HG03039 (cell line): ENCODE results near the gene BDP1.
"Not testable (repeated sequence)": the region's sequence is repeated elsewhere in the genome, so short reads cannot be mapped to it uniquely, and the experiment has no call there.

Experiments
- ATAC-seq: cut with Tn5 transposase; IDR thresholded peaks from one replicate; pipeline ENCODE4 v1.9.1; 2021; ENCODE audit warnings: mild to moderate bottlenecking, moderate library complexity; ENCODE audit not compliant: unreplicated experiment

BDP1 gene

DNA sequence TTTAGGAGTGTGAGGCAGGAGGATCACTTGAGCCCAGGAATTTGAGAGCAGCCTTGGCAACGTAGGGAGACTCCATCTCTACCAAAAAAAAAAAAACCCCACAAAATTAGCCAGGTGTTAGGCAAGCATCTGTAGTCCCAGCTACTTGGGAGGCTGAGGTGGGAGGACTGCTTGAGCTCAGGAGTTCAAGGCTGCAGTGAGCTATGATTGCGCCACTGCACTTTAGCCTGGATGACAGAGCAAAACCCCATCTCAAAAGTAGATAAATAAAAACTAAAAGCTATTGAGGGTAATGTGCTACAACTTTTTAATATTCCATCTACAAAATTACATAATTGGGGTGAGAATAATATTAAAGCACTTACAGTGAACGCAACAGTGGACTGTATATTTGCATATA lies 5.9 kb downstream of the BDP1 start:
- ATAC-seq = no peak

GRCh38 chr5:71471193-71471592 lies 15.7 kb downstream of the BDP1 start:
- no peak for ATAC-seq

- no peak for ATAC-seq
These were observed 20.4 kb downstream of the BDP1 start for GRCh38 chr5:71475788-71476384.

GRCh38 chr5:71481441-71481840 lies 26.0 kb downstream of the BDP1 start:
- no peak for ATAC-seq

DNA sequence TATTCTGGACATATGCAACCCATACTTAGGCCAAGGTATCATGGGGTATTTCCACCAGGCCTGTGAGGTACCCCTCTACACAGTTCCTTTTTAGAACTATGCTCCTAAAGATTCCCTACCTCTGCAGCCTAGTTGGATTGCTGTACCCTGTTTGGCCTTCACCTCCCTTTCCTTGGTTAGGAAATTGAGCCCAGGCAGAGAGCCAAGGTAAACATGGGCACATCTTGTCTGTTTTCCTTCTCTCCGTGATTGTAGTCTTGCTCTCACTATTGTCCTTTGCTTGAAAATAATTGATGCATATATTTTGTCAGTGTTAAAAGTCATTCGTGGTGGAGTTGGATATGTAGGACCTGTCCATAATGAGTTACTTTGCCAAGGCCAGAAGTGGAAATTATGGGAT lies 26.7 kb downstream of the BDP1 start:
- no peak for ATAC-seq

DNA sequence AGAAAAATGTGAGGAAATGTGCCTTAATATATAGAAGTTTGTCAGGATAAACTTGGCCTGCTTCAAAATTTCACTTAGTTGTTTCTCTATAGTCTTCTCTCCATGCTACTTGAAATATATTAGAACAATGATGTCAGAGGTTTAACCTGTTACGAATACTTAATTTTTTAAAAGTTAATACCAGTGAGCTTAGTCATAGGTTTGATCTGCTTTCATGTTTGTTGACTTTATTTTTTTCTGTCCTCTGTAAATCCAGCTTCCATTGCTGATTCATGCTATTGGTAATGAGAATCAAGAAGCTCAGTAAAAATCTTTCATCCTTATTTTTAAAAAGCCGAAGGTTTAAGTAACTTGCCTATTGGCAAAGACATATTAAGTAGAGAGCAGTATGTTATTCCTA lies 27.9 kb downstream of the BDP1 start:
- ATAC-seq = no peak

DNA sequence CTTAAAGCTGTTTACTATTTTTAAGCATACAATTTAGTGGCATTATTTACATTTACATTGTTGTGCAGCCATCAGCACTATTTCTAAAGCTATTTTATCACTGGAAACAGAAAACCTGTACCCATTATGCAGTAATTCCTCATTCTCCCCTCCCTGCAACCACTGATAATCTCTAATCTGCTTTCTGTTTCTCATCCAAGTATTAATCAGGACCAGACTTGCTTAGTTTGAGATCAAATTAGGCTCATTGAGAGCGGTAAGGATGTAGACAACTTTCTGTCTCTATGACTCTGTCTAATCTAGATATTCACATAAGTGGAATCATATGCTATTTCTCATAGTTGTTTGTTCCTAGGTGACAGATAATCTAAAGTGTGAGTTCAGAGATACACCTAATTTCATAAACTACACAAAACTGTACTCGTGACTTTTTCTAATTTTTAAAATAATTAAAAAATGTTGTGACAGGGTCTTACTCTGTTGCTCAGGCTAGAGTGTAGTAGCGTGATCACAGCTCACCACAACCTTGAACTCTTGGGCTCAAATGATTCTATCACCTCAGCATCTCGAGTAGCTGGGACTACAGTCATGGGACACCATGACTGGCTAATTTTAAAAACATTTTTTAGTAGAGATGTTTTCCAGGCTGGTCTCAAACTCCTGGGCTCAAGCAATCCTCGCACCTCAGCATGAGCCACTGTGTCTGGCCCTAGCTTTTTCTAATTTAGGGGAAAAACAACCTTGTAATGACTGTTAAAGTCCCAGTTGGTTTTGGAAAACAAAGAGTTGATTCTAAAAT lies 37.6 kb downstream of the BDP1 start:
- ATAC-seq = no peak

- ATAC-seq = not testable (repeated sequence)
These were observed 38.8 kb downstream of the BDP1 start for GRCh38 chr5:71494202-71494601.

DNA sequence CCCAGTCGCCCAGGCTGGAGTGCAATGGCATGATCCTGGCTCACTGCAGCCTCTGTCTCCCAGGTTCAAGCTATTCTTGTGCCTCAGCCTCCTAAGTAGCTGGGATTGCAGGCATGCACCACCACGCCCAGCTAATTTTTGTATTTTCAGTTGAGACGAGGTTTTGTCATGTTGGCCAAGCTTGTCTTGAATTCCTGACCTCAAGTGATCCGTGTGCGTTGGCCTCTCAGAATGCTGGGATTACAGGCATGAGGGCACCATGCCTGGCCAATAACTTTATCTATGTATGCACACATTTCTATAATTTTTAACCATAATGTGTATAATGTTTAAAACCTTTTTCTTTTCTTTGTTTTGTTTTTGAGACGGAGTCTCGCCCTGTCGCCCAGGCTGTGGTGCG lies 43.3 kb downstream of the BDP1 start:
- not testable (repeated sequence) for ATAC-seq

DNA sequence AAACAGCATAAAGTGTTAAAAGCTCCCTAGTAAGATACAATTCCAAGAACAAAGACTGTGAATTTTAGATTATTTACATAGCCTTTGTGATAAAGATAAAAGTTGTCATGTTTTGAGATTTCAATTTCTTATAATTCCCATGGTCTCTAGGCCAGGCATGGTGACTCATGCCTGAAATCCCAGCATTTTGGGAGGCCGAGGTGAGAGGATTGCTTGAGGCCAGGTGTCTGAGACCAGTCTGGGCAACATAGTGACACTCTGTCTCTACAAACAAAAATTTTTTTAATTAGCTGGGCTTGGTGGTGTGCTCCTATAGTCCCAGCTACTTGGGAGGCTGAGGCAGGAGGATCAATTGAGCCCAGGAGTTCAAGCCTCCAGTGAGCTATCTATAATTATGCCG lies 48.1 kb downstream of the BDP1 start:
- ATAC-seq = no peak

GRCh38 chr5:71522151-71522550 lies 66.7 kb downstream of the BDP1 start:
- ATAC-seq = no peak

GRCh38 chr5:71525611-71526010 lies 70.2 kb downstream of the BDP1 start:
- ATAC-seq = not testable (repeated sequence)

DNA sequence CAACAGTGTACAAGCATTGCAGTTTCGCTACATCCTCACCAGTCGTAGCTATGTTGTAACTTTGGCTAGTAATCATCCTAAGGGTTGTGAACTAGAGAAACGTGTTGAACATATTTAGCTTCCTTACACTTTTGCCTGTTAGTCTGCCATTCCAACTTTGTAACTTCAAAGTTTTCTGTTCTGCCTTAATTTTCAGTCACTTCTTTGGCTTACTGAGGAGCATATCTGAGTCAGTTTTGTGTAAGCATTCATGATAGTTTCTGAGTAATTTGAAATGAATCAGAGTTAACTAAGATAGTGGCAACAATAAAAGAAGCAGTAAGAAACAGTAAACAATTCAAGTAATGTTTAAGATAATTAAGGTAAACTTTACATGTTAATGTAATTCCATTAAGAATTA lies 72.8 kb downstream of the BDP1 start:
- no peak for ATAC-seq

GRCh38 chr5:71529682-71530081 lies 74.2 kb downstream of the BDP1 start:
- ATAC-seq = no peak

GRCh38 chr5:71533142-71533541 lies 77.7 kb downstream of the BDP1 start:
- no peak for ATAC-seq

DNA sequence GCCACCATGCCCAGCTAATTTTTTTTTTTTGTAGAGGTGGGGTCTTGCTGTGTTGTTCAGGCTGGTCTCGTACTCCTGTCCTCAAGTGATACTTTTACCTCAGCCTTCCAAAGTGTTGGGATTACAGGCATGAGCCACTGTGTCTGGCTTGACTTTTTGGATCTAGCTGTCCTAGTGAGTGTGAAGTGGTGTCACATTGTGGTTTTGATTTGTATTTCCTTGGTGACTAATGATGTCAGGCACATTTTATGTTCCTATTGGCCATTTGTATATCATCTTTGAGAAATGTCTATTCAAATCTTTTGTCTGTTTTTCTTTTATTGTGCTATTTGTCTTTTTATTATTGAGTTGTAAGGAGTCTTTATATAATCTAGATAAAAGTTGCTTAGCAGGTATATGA lies 78.2 kb downstream of the BDP1 start:
- no peak for ATAC-seq

GRCh38 chr5:71537687-71538086 lies 82.2 kb downstream of the BDP1 start:
- ATAC-seq = no peak

GRCh38 chr5:71550885-71551284 lies 95.4 kb downstream of the BDP1 start:
- ATAC-seq = not testable (repeated sequence)

- ATAC-seq = not testable (repeated sequence)
These were observed 96.1 kb downstream of the BDP1 start for GRCh38 chr5:71551582-71551981.

- ATAC-seq = not testable (repeated sequence)
These were observed 96.7 kb downstream of the BDP1 start for GRCh38 chr5:71552026-71552749.

GRCh38 chr5:71563161-71563560 lies 107.7 kb downstream of the BDP1 start:
- ATAC-seq = no peak

DNA sequence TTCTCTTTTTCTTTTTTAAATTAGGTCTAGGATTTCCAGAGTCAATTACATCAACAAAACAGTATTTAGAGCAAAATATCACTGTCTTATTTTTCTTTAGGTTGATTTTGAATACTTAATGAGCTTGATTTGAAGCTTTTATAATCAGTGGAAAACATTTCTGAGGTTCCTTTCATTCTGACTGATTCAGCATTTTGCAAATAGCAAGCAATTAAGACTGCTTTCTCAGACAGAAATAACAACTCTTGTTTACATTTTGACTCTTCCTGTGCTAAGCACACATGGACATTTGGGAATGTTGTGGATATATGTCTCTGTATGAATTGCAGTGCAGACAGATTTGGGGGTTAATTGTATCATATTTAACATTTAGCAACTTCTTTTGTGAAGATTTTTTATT lies 109.4 kb downstream of the BDP1 start:
- no peak for ATAC-seq
